22Rv1 (cell line): Measurements from ENCODE around the gene C5orf24.

Source experiments
- CTCF ChIP-seq: fragments of 450-650 bp; IDR thresholded peaks from 2 replicates; pipeline ENCODE4 v1.5.1; 2017; ENCODE audit warnings: mild to moderate bottlenecking
- ZFX ChIP-seq: fragments of 450-650 bp; IDR thresholded peaks from 2 replicates; pipeline ENCODE4 v1.6.1; 2017; ENCODE audit warnings: antibody characterized with exemption, borderline replicate concordance

- TF ChIP-seq CTCF (no peak), ZFX (no peak)
Observed at GRCh38 chr5:134891473-134891872, 45.7 kb downstream of the C5orf24 start.
